ENCODE results near the gene CENPN. TPM values are rescaled to one million over a fixed set of nuclear protein-coding genes. Genes with fewer than 3 reads are reported as not detected.

The CENPN gene
- total RNA-seq, 1 experiment from 2014 or later = 68.9 TPM

GRCh38 chr16:81036751-81037350 is 29.8 kb downstream of the CENPN start:
- Histone ChIP-seq H3K27ac (peak overlapping the region; percentile 24; the same call in 1 of the 2 replicates), H3F3A (ENCODE audit: insufficient read depth, low read depth) (no peaks in the 10 kb centered on the region), H3K4me2 (peak overlapping the region; percentile 97), H3K36me3 (ENCODE audit: low read depth) (peaks cover 18% of the 10 kb centered on the region), H3K9me3 (ENCODE audit: insufficient read depth, low read depth) (no peaks in the 10 kb centered on the region), H3K4me3 (peak overlapping the region; percentile 91), H3K9me2 (ENCODE audit: insufficient read depth) (no peaks in the 10 kb centered on the region), H2AFZ (peak overlapping the region; percentile 87), H3K4me1 (replicated peaks; ENCODE audit: insufficient read depth) (peaks cover 16% of the 10 kb centered on the region), H3K79me2 (ENCODE audit: low read depth) (peaks cover 45% of the 10 kb centered on the region), H4K20me1 (ENCODE audit: insufficient read depth) (peaks cover 6% of the 10 kb centered on the region; the same call in 1 of the 2 replicates), H3K27me3 (ENCODE audit: insufficient read depth, low read depth) (no peaks in the 10 kb centered on the region)
- DNase-seq = peak in 1 of 2 experiments; percentile 3
- CTCF ChIA-PET = interaction anchor here (0.5 to 0.7 kb wide), 3 partner anchors 36 to 737 kb away, joined by 3 to 9 read pairs (median 4); no protein-coding TSS in a partner anchor
- intact Hi-C loops (cut with micrococcal nuclease; ENCODE audit: unreplicated experiment) = loop anchor here (5.0 to 10.0 kb wide), 4 partner anchors 105 to 700 kb away; no protein-coding TSS in a partner anchor
- POLR2A ChIA-PET (ENCODE audit: unreplicated experiment) = interaction anchor here (0.5 to 0.6 kb wide), 4 partner anchors 58 to 204 kb away, joined by 3 to 4 read pairs (median 4); no protein-coding TSS in a partner anchor
- TF ChIP-seq CTCF (conservative IDR thresholded peaks at IDR 0.05) = no peak
- no peak for TF ChIP-seq EZH2 (IDR thresholded peaks at IDR 0.05; ENCODE audit: low read depth)
- TSS peak; percentile 29 for BruUV-seq (replicated peaks)

- TF ChIP-seq EZH2 (IDR thresholded peaks at IDR 0.05; ENCODE audit: low read depth) (no peak), CTCF (conservative IDR thresholded peaks at IDR 0.05) (no peak)
- 0 out of 2 replicates have a peak overlapping the region, but pooled peaks have one; percentile 3 for H3K27ac ChIP-seq
- no peaks in the 10 kb centered on the region for H3K9me2 ChIP-seq (ENCODE audit: insufficient read depth)
- no peak overlapping the region for H3K4me2 ChIP-seq
- H3K36me3 ChIP-seq (ENCODE audit: low read depth) = peaks cover 24% of the 10 kb centered on the region
- ChIA-PET POLR2A (ENCODE audit: unreplicated experiment) (no interaction called here), CTCF (no interaction called here)
- H3K79me2 ChIP-seq (ENCODE audit: low read depth) = peaks cover 45% of the 10 kb centered on the region
- DNase-seq = no peak
- BruUV-seq (replicated peaks) = no TSS peak
- H3K27me3 ChIP-seq (ENCODE audit: insufficient read depth, low read depth) = no peaks in the 10 kb centered on the region
- H3F3A ChIP-seq (ENCODE audit: insufficient read depth, low read depth) = no peaks in the 10 kb centered on the region
- H2AFZ ChIP-seq = no peak overlapping the region
- no peak overlapping the region for H3K4me3 ChIP-seq
- no peaks in the 10 kb centered on the region for H3K9me3 ChIP-seq (ENCODE audit: insufficient read depth, low read depth)
- intact Hi-C loops (cut with micrococcal nuclease; ENCODE audit: unreplicated experiment) = no loop called here
- peaks cover 13% of the 10 kb centered on the region for H3K4me1 ChIP-seq (replicated peaks; ENCODE audit: insufficient read depth)
- peaks cover 6% of the 10 kb centered on the region; the same call in 1 of the 2 replicates for H4K20me1 ChIP-seq (ENCODE audit: insufficient read depth)
Measured at GRCh38 chr16:81040131-81040530, 33.1 kb downstream of the CENPN start.

- H3K27me3 ChIP-seq (ENCODE audit: insufficient read depth, low read depth) = no peaks in the 10 kb centered on the region
- H3K36me3 ChIP-seq (ENCODE audit: low read depth) = peaks cover 25% of the 10 kb centered on the region
- no peaks in the 10 kb centered on the region for H3K9me2 ChIP-seq (ENCODE audit: insufficient read depth)
- no TSS peak for BruUV-seq (replicated peaks)
- intact Hi-C loops (cut with micrococcal nuclease; ENCODE audit: unreplicated experiment) = no loop called here
- ChIA-PET CTCF (no interaction called here), POLR2A (ENCODE audit: unreplicated experiment) (no interaction called here)
- H3K4me1 ChIP-seq (replicated peaks; ENCODE audit: insufficient read depth) = peaks cover 11% of the 10 kb centered on the region
- H3K4me3 ChIP-seq = no peak overlapping the region
- H4K20me1 ChIP-seq (ENCODE audit: insufficient read depth) = peaks cover 6% of the 10 kb centered on the region; the same call in 1 of the 2 replicates
- H2AFZ ChIP-seq = no peak overlapping the region
- H3K9me3 ChIP-seq (ENCODE audit: insufficient read depth, low read depth) = no peaks in the 10 kb centered on the region
- TF ChIP-seq CTCF (conservative IDR thresholded peaks at IDR 0.05) (no peak), EZH2 (IDR thresholded peaks at IDR 0.05; ENCODE audit: low read depth) (no peak)
- no peaks in the 10 kb centered on the region for H3F3A ChIP-seq (ENCODE audit: insufficient read depth, low read depth)
- H3K79me2 ChIP-seq (ENCODE audit: low read depth) = peaks cover 45% of the 10 kb centered on the region
- H3K27ac ChIP-seq = no peak overlapping the region
- no peak for DNase-seq
- no peak overlapping the region for H3K4me2 ChIP-seq
Measured at GRCh38 chr16:81040842-81041241, 33.8 kb downstream of the CENPN start.

Data from PC-9 (cell line).